Smooth muscle cell (in vitro differentiated cells): ENCODE measurements around the gene HLA-DPB1. TPM values are rescaled to one million over a fixed set of nuclear protein-coding genes. Genes with fewer than 3 reads are reported as not detected.

Experiments
- DNase-seq: peaks from one replicate; lab custom pipeline; 2025; ENCODE audit not compliant: unreplicated experiment; lab: John Stamatoyannopoulos, UW
- H2AFZ ChIP-seq: fragments of 200-600 bp; sonication (generic); 2 replicates; pipeline ENCODE4 v1.6.0; 2016; ENCODE audit warnings: antibody characterized with exemption, low read depth, mild to moderate bottlenecking
- H3F3A ChIP-seq: fragments of 200-600 bp; sonication (generic); 2 replicates; pipeline ENCODE4 v1.6.0; 2017; ENCODE audit warnings: antibody characterized with exemption, low read depth
- H3K27ac ChIP-seq: fragments of 200-600 bp; sonication (generic); 2 replicates; pipeline ENCODE4 v1.5.1; 2016; ENCODE audit warnings: low read depth, mild to moderate bottlenecking
- H3K27me3 ChIP-seq: fragments of 200-600 bp; sonication (generic); 2 replicates; pipeline ENCODE4 v1.6.1; 2016; ENCODE audit warnings: low read depth, mild to moderate bottlenecking
- H3K36me3 ChIP-seq: fragments of 200-600 bp; sonication (generic); 2 replicates; pipeline ENCODE4 v1.5.1; 2016; ENCODE audit warnings: low read depth
- H3K4me1 ChIP-seq: fragments of 200-600 bp; sonication (generic); 2 replicates; pipeline ENCODE4 v1.5.1; 2016; ENCODE audit warnings: low read depth
- H3K4me2 ChIP-seq: fragments of 200-600 bp; sonication (generic); 2 replicates; pipeline ENCODE4 v1.6.0; 2016; ENCODE audit warnings: mild to moderate bottlenecking
- H3K4me3 ChIP-seq: fragments of 200-600 bp; sonication (generic); 2 replicates; pipeline ENCODE4 v1.5.1; 2016; ENCODE audit warnings: mild to moderate bottlenecking
- H3K79me2 ChIP-seq: fragments of 200-600 bp; sonication (generic); 2 replicates; pipeline ENCODE4 v1.6.0; 2016; ENCODE audit warnings: low read depth, mild to moderate bottlenecking
- H3K9ac ChIP-seq: fragments of 200-600 bp; sonication (generic); 2 replicates; pipeline ENCODE4 v1.6.0; 2016; ENCODE audit warnings: low read depth
- H3K9me3 ChIP-seq: fragments of 200-600 bp; sonication (generic); replicated peaks from 2 replicates; pipeline ENCODE4 v1.5.1; 2016; ENCODE audit warnings: low read depth
- H4K20me1 ChIP-seq: fragments of 200-600 bp; sonication (generic); 2 replicates; pipeline ENCODE4 v1.6.0; 2016; ENCODE audit warnings: low read depth
- CTCF ChIP-seq: fragments of 200-600 bp; sonication (generic); IDR thresholded peaks from 2 replicates; pipeline ENCODE4 v1.5.1; 2017; ENCODE audit warnings: borderline replicate concordance, mild to moderate bottlenecking, antibody characterized with exemption; ENCODE audit not compliant: insufficient read depth, poor library complexity, severe bottlenecking
- WGBS: methylation state at CpG from one replicate; pipeline ENCODE4 v1.1.7; 2016; ENCODE audit warnings: low lambda C conversion rate; 5-methylcytosine and 5-hydroxymethylcytosine counted together
- polyA plus RNA-seq: library from polyadenylated mRNA; unstranded; fragments of >200 nt; fragmentation: Nextera tagmentation; extraction: Ambion mirVana; gene quantifications from 2 replicates; pipeline ENCODE4 v1.2.1, GENCODE V29; 2016
- total RNA-seq: library from RNA; depleted of rRNA; stranded (reverse); fragments of >200 nt; gene quantifications from 2 replicates; pipeline ENCODE4 v1.2.3, GENCODE V29; 2014

HLA-DPB1 gene
- total and polyA plus RNA-seq, 2 experiments from 2014 or later: 14.8 to 19.4 TPM

- Histone ChIP-seq H3K79me2 (no peaks in the 10 kb centered on the region), H3K4me2 (no peak overlapping the region), H3K4me1 (no peaks in the 10 kb centered on the region), H4K20me1 (no peaks in the 10 kb centered on the region), H3K9me3 (no peaks in the 10 kb centered on the region), H3K9ac (no peak overlapping the region), H3K27me3 (peaks cover 9% of the 10 kb centered on the region), H3K36me3 (no peaks in the 10 kb centered on the region), H3K27ac (no peak overlapping the region), H3F3A (no peaks in the 10 kb centered on the region), H3K4me3 (no peak overlapping the region), H2AFZ (no peak overlapping the region)
- WGBS: 91% methylated on average over 4 of the region's 4 CpGs
- TF ChIP-seq CTCF: no peak
- no peak for DNase-seq
These were observed 49.2 kb downstream of the HLA-DPB1 start for GRCh38 chr6:33124947-33125346.

- no peak for DNase-seq
- TF ChIP-seq CTCF: peak; percentile 67
- H3K27me3 ChIP-seq: peaks cover 11% of the 10 kb centered on the region
- no peaks in the 10 kb centered on the region for H3F3A ChIP-seq
- no peak overlapping the region for H2AFZ ChIP-seq
- H3K4me3 ChIP-seq: no peak overlapping the region
- H3K9me3 ChIP-seq: no peaks in the 10 kb centered on the region
- H3K27ac ChIP-seq: no peak overlapping the region
- no peak overlapping the region for H3K4me2 ChIP-seq
- H3K79me2 ChIP-seq: no peaks in the 10 kb centered on the region
- no peaks in the 10 kb centered on the region for H3K4me1 ChIP-seq
- no peaks in the 10 kb centered on the region for H4K20me1 ChIP-seq
- 44% methylated on average over 5 of the region's 5 CpGs for WGBS
- no peak overlapping the region for H3K9ac ChIP-seq
- H3K36me3 ChIP-seq: no peaks in the 10 kb centered on the region
These were observed 50.4 kb downstream of the HLA-DPB1 start for GRCh38 chr6:33126101-33126714.

GRCh38 chr6:33128318-33128717 lies 52.5 kb downstream of the HLA-DPB1 start:
- Histone ChIP-seq H3K36me3 (no peaks in the 10 kb centered on the region), H4K20me1 (no peaks in the 10 kb centered on the region), H3K27ac (no peak overlapping the region), H3K27me3 (peaks cover 11% of the 10 kb centered on the region), H3K9me3 (no peaks in the 10 kb centered on the region), H2AFZ (no peak overlapping the region), H3K9ac (no peak overlapping the region), H3K4me3 (no peak overlapping the region), H3F3A (no peaks in the 10 kb centered on the region), H3K79me2 (no peaks in the 10 kb centered on the region), H3K4me1 (no peaks in the 10 kb centered on the region), H3K4me2 (no peak overlapping the region)
- WGBS: 49% methylated on average over 3 of the region's 3 CpGs
- TF ChIP-seq CTCF: no peak
- DNase-seq: no peak

GRCh38 chr6:33132081-33132524 lies 56.3 kb downstream of the HLA-DPB1 start:
- Histone ChIP-seq H3K9me3 (no peaks in the 10 kb centered on the region), H3K4me3 (no peak overlapping the region), H3K9ac (no peak overlapping the region), H3F3A (no peaks in the 10 kb centered on the region), H3K36me3 (no peaks in the 10 kb centered on the region), H3K79me2 (no peaks in the 10 kb centered on the region), H2AFZ (no peak overlapping the region), H3K27ac (no peak overlapping the region), H4K20me1 (no peaks in the 10 kb centered on the region), H3K4me2 (no peak overlapping the region), H3K4me1 (no peaks in the 10 kb centered on the region), H3K27me3 (peaks cover 11% of the 10 kb centered on the region)
- TF ChIP-seq CTCF: no peak
- 91% methylated on average over 8 of the region's 8 CpGs for WGBS
- DNase-seq: no peak
